Posterior vena cava (tissue), 2 donors: Measurements from ENCODE around the gene SNX18. TPM values are rescaled to one million over a fixed set of nuclear protein-coding genes. Genes with fewer than 3 reads are reported as not detected.

Experiments used
- DNase-seq: peaks from one replicate; pipeline ENCODE4 v3.0.0-alpha.2; 2020; ENCODE audit warnings: low spot score
- intact Hi-C, 2 donors: fragments of 100-400 bp; cut with DNase I; formaldehyde crosslinking; loops; one replicate each; pipeline versions ENCODE4 v1.14.1 to v1.14.2; 2022 to 2023
- total RNA-seq, 2 donors: library from RNA; stranded (reverse); fragmentation: NEBNext Ultra II Directional; extraction: Animal tissue kit (Norgen Biotek cat#: 25700); gene quantifications; one replicate each; pipeline ENCODE4 v1.2.1, GENCODE V29; 2021
- donor health status: DM: yes; HTN: yes; CAD: no.
- donor health status: DM: yes; HTN: yes; CAD: no.

SNX18 gene
- total RNA-seq, 2 donors from 2014 or later, result 50.3 to 55.6 TPM

- no peak for DNase-seq
- intact Hi-C loops, result no loop called here
Observed at GRCh38 chr5:54561651-54562050, 44.1 kb downstream of the SNX18 start.

GRCh38 chr5:54563083-54563761 lies 45.7 kb downstream of the SNX18 start:
- intact Hi-C loops, result no loop called here
- no peak for DNase-seq

GRCh38 chr5:54567996-54568395 lies 50.4 kb downstream of the SNX18 start:
- intact Hi-C loops, result no loop called here
- no peak for DNase-seq

GRCh38 chr5:54570916-54571315 lies 53.4 kb downstream of the SNX18 start:
- DNase-seq, result no peak
- intact Hi-C loops, result no loop called here

- no peak for DNase-seq
- intact Hi-C loops, result no loop called here
Observed at GRCh38 chr5:54571462-54571861, 53.9 kb downstream of the SNX18 start.

- intact Hi-C loops, result no loop called here
- DNase-seq, result no peak
Observed at GRCh38 chr5:54573812-54574489, 56.4 kb downstream of the SNX18 start.

- DNase-seq, result no peak
Observed at GRCh38 chr5:54577528-54577927, 60.0 kb downstream of the SNX18 start.

GRCh38 chr5:54577937-54578653 lies 60.5 kb downstream of the SNX18 start:
- no peak for DNase-seq
- intact Hi-C loops, result no loop called here

More at GRCh38 chr5:54577528-54577927, 60.0 kb downstream of the SNX18 start:
- intact Hi-C loops, result no loop called here

GRCh38 chr5:54579591-54580295 lies 62.2 kb downstream of the SNX18 start:
- intact Hi-C loops, result no loop called here
- DNase-seq, result no peak

- intact Hi-C loops, result no loop called here
- DNase-seq, result no peak
Observed at GRCh38 chr5:54580997-54581811, 63.6 kb downstream of the SNX18 start.

- no peak for DNase-seq
- intact Hi-C loops, result no loop called here
Observed at GRCh38 chr5:54581831-54582548, 64.4 kb downstream of the SNX18 start.

- no peak for DNase-seq
Observed at GRCh38 chr5:54586336-54586735, 68.8 kb downstream of the SNX18 start.

GRCh38 chr5:54589786-54590185 lies 72.2 kb downstream of the SNX18 start:
- DNase-seq, result no peak
- intact Hi-C loops, result no loop called here

More at GRCh38 chr5:54586336-54586735, 68.8 kb downstream of the SNX18 start:
- intact Hi-C loops, result no loop called here

- intact Hi-C loops, result no loop called here
- no peak for DNase-seq
Observed at GRCh38 chr5:54590824-54591223, 73.3 kb downstream of the SNX18 start.

GRCh38 chr5:54593779-54594178 lies 76.2 kb downstream of the SNX18 start:
- no peak for DNase-seq
- intact Hi-C loops, result no loop called here

- no peak for DNase-seq
- intact Hi-C loops, result no loop called here
Observed at GRCh38 chr5:54594181-54594580, 76.6 kb downstream of the SNX18 start.

GRCh38 chr5:54595721-54596120 lies 78.2 kb downstream of the SNX18 start:
- intact Hi-C loops, result no loop called here
- no peak for DNase-seq
